Measurements from ENCODE around the gene ERFL. TPM values are rescaled to one million over a fixed set of nuclear protein-coding genes. Genes with fewer than 3 reads are reported as not detected.

ERFL gene
- total and polyA plus RNA-seq, 2 of the 8 experiments (the other 6 are each of a cell fraction or from before 2014, with no cell fraction given) = 0.12 TPM; not detected in 1

DNA sequence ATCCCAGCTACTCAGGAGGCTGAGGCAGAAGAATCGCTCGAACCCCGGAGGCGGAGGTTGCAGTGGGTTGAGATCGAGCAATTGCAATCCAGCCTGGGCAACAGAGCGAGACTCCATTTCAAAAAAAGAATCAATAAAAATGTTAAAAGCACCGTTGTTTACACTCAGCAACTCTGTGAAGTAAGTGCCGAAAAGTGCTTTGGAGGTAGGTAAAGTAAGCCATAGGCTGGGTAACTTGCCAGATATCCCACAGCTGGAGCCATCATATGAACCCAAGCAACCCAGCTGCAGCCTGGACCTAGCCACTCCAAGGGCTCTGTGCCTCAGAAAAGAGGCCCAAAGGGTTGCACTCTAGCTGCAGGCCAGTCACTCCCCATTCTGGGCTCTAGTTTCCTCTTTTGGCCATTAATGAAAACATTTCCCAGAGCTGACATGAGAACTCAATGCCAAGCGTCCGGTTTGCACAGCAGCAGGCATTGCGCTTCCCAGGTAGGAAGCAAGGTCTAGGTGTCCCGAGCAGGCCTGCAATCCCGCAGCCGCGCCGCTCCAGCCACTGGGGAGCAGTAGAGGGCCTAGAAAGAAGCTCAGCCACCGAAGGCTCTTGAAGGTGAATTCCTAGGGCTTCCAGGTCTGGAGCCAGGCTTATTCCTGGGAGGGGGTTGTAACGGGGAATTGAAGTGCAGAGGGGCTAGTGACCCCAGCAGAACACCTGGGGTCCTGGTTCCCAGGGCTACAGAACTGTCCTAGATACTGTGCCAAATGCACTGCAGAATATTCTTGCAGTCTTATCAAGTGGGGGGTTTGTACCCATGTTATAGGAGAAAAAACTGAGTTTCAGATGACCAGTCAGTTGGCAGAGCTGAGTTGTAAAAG lies 55.2 kb downstream of the ERFL start (continued):
- TF ChIP-seq POU5F1 (IDR thresholded peaks at IDR 0.05; ENCODE audit: low read depth, low read length) = no peak
- TF ChIP-seq GTF2F1 (IDR thresholded peaks at IDR 0.05; ENCODE audit: borderline replicate concordance, low read depth, low read length) = no peak
- TF ChIP-seq RFX5 (IDR thresholded peaks at IDR 0.05; ENCODE audit: borderline replicate concordance, low read depth, low read length) = no peak
- no peak for TF ChIP-seq JUND (IDR thresholded peaks at IDR 0.05; ENCODE audit: low read length)
- 0 out of 4 replicates have a peak, but pooled peaks of 1 of the 2 experiments have one; percentile 19 for TF ChIP-seq SIN3A (conservative IDR thresholded peaks at IDR 0.05 in 1 of 2, IDR thresholded peaks at IDR 0.05 in 1 of 2; ENCODE audit: low read depth in 1 of 2, low read length in 2 of 2)
- no peak for TF ChIP-seq HDAC2 (IDR thresholded peaks at IDR 0.05; ENCODE audit: borderline replicate concordance in 1 of 2, low read depth in 2 of 2, low read length in 2 of 2)
- no peak for TF ChIP-seq ZNF274 (IDR thresholded peaks at IDR 0.05; ENCODE audit: borderline replicate concordance, extremely low read depth, low read length)
- TF ChIP-seq BCL11A (IDR thresholded peaks at IDR 0.05; ENCODE audit: low read depth in 2 of 2, low read length in 2 of 2) = no peak

Data from H1 (cell line).